Measurements from ENCODE around the gene ZNF200.

DNA sequence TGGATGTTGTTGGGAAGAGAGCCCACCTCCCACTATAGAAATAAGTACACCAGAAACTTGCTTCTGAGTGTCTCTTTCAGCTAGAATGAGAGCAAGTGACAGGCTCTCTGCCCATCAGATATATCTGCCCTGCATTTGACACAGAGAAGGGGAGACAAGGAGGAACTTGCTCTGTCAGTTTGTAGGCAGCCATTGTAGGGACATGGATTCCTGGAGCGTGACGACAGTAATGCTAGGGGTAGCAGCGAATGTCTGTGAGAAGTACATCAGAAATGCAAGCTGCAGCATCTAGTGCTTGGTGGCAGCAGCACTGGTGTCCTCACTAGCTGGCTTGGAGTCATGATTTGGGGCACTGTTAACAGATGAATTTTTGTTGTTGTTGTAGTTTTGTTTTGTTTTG lies 23.0 kb downstream of the ZNF200 start:
- TF ChIP-seq, protein P1, sequence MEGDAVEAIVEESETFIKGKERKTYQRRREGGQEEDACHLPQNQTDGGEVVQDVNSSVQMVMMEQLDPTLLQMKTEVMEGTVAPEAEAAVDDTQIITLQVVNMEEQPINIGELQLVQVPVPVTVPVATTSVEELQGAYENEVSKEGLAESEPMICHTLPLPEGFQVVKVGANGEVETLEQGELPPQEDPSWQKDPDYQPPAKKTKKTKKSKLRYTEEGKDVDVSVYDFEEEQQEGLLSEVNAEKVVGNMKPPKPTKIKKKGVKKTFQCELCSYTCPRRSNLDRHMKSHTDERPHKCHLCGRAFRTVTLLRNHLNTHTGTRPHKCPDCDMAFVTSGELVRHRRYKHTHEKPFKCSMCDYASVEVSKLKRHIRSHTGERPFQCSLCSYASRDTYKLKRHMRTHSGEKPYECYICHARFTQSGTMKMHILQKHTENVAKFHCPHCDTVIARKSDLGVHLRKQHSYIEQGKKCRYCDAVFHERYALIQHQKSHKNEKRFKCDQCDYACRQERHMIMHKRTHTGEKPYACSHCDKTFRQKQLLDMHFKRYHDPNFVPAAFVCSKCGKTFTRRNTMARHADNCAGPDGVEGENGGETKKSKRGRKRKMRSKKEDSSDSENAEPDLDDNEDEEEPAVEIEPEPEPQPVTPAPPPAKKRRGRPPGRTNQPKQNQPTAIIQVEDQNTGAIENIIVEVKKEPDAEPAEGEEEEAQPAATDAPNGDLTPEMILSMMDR (conservative IDR thresholded peaks at IDR 0.05), result no peak
- no peak for TF ChIP-seq EZH2 (IDR thresholded peaks at IDR 0.05; ENCODE audit: low read depth)
